HepG2 (cell line): ENCODE results near the gene ZNF212. TPM values are rescaled to one million over a fixed set of nuclear protein-coding genes. Genes with fewer than 3 reads are reported as not detected.

Experiments used
- ATRX ChIP-seq: sonication (generic); formaldehyde crosslinking; IDR thresholded peaks from 2 replicates; pipeline ENCODE4 v1.4.0; 2020; ENCODE audit warnings: missing genetic modification reagents, borderline replicate concordance
- BRF2 ChIP-seq: sonication (generic); formaldehyde crosslinking; IDR thresholded peaks from 2 replicates; pipeline ENCODE4 v1.8.1; 2022; ENCODE audit warnings: mild to moderate bottlenecking, missing genetic modification reagents
- CENPX ChIP-seq: sonication (generic); formaldehyde crosslinking; IDR thresholded peaks from 2 replicates; pipeline ENCODE4 v1.9.0; 2021; ENCODE audit warnings: mild to moderate bottlenecking, missing genetic modification reagents, moderate library complexity
- CHD2 ChIP-seq: IDR thresholded peaks from 2 replicates; pipeline ENCODE4 v1.6.1; 2011; ENCODE audit warnings: low read depth, low read length, improper control_type of control experiment
- DMTF1 ChIP-seq: sonication (generic); formaldehyde crosslinking; IDR thresholded peaks from 2 replicates; pipeline ENCODE4 v1.4.0; 2020; ENCODE audit warnings: mild to moderate bottlenecking, missing genetic modification reagents
- FOXO4 ChIP-seq: sonication (generic); formaldehyde crosslinking; conservative IDR thresholded peaks from 2 replicates; pipeline ENCODE4 v1.8.1; 2023; ENCODE audit warnings: missing genetic modification reagents
- GTF3A ChIP-seq: sonication (generic); formaldehyde crosslinking; conservative IDR thresholded peaks from 2 replicates; pipeline ENCODE4 v1.4.0; 2020; ENCODE audit warnings: mild to moderate bottlenecking, missing genetic modification reagents
- KAT7 ChIP-seq: IDR thresholded peaks from 2 replicates; pipeline ENCODE4 v1.6.1; 2018; ENCODE audit warnings: borderline replicate concordance, missing compliant biosample characterization
- KLF9 ChIP-seq: IDR thresholded peaks from 2 replicates; pipeline ENCODE4 v1.6.1; 2016; ENCODE audit warnings: low read depth
- MAF1 ChIP-seq: sonication (generic); formaldehyde crosslinking; IDR thresholded peaks from 2 replicates; pipeline ENCODE4 v1.5.0; 2020; ENCODE audit warnings: missing genetic modification reagents, borderline replicate concordance
- MEF2D ChIP-seq: sonication (generic); formaldehyde crosslinking; IDR thresholded peaks from 2 replicates; pipeline ENCODE4 v1.5.1; 2020; ENCODE audit warnings: mild to moderate bottlenecking, missing genetic modification reagents
- RARG ChIP-seq: sonication (generic); formaldehyde crosslinking; IDR thresholded peaks from 2 replicates; pipeline ENCODE4 v1.4.0; 2020; ENCODE audit warnings: low read depth, mild to moderate bottlenecking, missing genetic modification reagents
- REPIN1 ChIP-seq: sonication (generic); formaldehyde crosslinking; IDR thresholded peaks from 2 replicates; pipeline ENCODE4 v1.8.0; 2022; ENCODE audit warnings: missing genetic modification reagents, low read depth, mild to moderate bottlenecking, borderline replicate concordance
- RXRA ChIP-seq: sonication (generic); formaldehyde crosslinking; IDR thresholded peaks from 2 replicates; pipeline ENCODE4 v1.5.1; 2020; ENCODE audit warnings: missing genetic modification reagents
- SETDB1 ChIP-seq: sonication (generic); formaldehyde crosslinking; IDR thresholded peaks from 2 replicates; pipeline ENCODE4 v1.5.1; 2020; ENCODE audit warnings: missing genetic modification reagents, mild to moderate bottlenecking, borderline replicate concordance
- TARDBP ChIP-seq: sonication (generic); formaldehyde crosslinking; IDR thresholded peaks from 2 replicates; pipeline ENCODE4 v1.8.0; 2022; ENCODE audit warnings: mild to moderate bottlenecking, missing genetic modification reagents
- THAP7 ChIP-seq: sonication (generic); formaldehyde crosslinking; IDR thresholded peaks from 2 replicates; pipeline ENCODE4 v1.8.1; 2023; ENCODE audit warnings: mild to moderate bottlenecking, missing genetic modification reagents
- TOPORS ChIP-seq: sonication (generic); formaldehyde crosslinking; IDR thresholded peaks from 2 replicates; pipeline ENCODE4 v1.8.0; 2023; ENCODE audit warnings: mild to moderate bottlenecking, missing genetic modification reagents
- YEATS4 ChIP-seq: sonication (generic); formaldehyde crosslinking; IDR thresholded peaks from 2 replicates; pipeline ENCODE4 v1.4.0; 2020; ENCODE audit warnings: missing genetic modification reagents, borderline replicate concordance
- ZBTB21 ChIP-seq: sonication (generic); formaldehyde crosslinking; IDR thresholded peaks from 2 replicates; pipeline ENCODE4 v1.4.0; 2020; ENCODE audit warnings: missing genetic modification reagents
- ZC3H4 ChIP-seq: sonication (generic); formaldehyde crosslinking; IDR thresholded peaks from 2 replicates; pipeline ENCODE4 v1.4.0; 2020; ENCODE audit warnings: missing genetic modification reagents, borderline replicate concordance
- ZFP82 ChIP-seq: sonication (generic); formaldehyde crosslinking; IDR thresholded peaks from 2 replicates; pipeline ENCODE4 v1.5.1; 2020; ENCODE audit warnings: mild to moderate bottlenecking, missing genetic modification reagents, borderline replicate concordance
- ZKSCAN1 ChIP-seq: fragments of 150-350 bp; IDR thresholded peaks from 2 replicates; pipeline ENCODE4 v1.6.1; 2014; ENCODE audit warnings: low read length
- ZNF350 ChIP-seq: sonication (generic); formaldehyde crosslinking; IDR thresholded peaks from 2 replicates; pipeline ENCODE4 v1.4.0; 2020; ENCODE audit warnings: mild to moderate bottlenecking, low read depth, missing genetic modification reagents, borderline replicate concordance
- ZNF510 ChIP-seq: sonication (generic); formaldehyde crosslinking; IDR thresholded peaks from 2 replicates; pipeline ENCODE4 v1.4.0; 2020; ENCODE audit warnings: low read depth, mild to moderate bottlenecking, missing genetic modification reagents
- ZNF619 ChIP-seq: sonication (generic); formaldehyde crosslinking; IDR thresholded peaks from 2 replicates; pipeline ENCODE4 v1.4.0; 2020; ENCODE audit warnings: mild to moderate bottlenecking, missing genetic modification reagents
- polyA plus RNA-seq, 8 experiments: library from polyadenylated mRNA; depleted of rRNA in 3 of 8; stranded (reverse) in 7 of 8; unstranded in 1 of 8; fragments of >200 nt; fragmentation: Illumina TruSeq in 4 of 8; extraction: Trizol in 4 of 8; gene quantifications; 2 replicates each; pipeline versions ENCODE4 v1.2.1 to v1.2.3, GENCODE V29; 2011 to 2016; ENCODE audit warnings: low read depth in 4 of 8, missing spikeins in 1 of 8, mixed read lengths in 1 of 8; ENCODE audit not compliant: insufficient read depth in 1 of 8
- total RNA-seq, 5 experiments: library from RNA; depleted of rRNA; stranded (reverse); fragments of >200 nt; fragmentation: Illumina TruSeq; extraction: Trizol; gene quantifications; 2 replicates each; pipeline ENCODE4 v1.2.3, GENCODE V29; 2016; ENCODE audit warnings: low read depth in 1 of 5

The ZNF212 gene
- total and polyA plus RNA-seq, 2 of the 13 experiments (the other 11 are each of a cell fraction or from before 2014, with no cell fraction given), result 2.6 to 3.8 TPM

- TF ChIP-seq DMTF1 (CRISPR knock-in tag) (no peak), SETDB1 (CRISPR knock-in tag) (no peak), ATRX (CRISPR knock-in tag) (no peak), ZC3H4 (no peak), MAF1 (CRISPR knock-in tag) (no peak), ZNF510 (CRISPR knock-in tag) (peak; percentile 85; the same call in 1 of the 2 replicates), ZBTB21 (CRISPR knock-in tag) (no peak), TOPORS (peak; percentile 98), GTF3A (CRISPR knock-in tag) (no peak), ZNF619 (CRISPR knock-in tag) (0 out of 2 replicates have a peak, but pooled peaks have one; percentile 41), CENPX (CRISPR knock-in tag) (no peak), THAP7 (CRISPR knock-in tag) (0 out of 2 replicates have a peak, but pooled peaks have one; percentile 48), ZKSCAN1 (no peak), FOXO4 (CRISPR knock-in tag) (no peak), ZFP82 (peak; percentile 57; the same call in 1 of the 2 replicates), KLF9 (CRISPR knock-in tag) (no peak; the same call in 1 of the 2 replicates), RARG (CRISPR knock-in tag) (no peak), TARDBP (CRISPR knock-in tag) (peak; percentile 74; the same call in 1 of the 2 replicates), MEF2D (CRISPR knock-in tag) (no peak), REPIN1 (CRISPR knock-in tag) (peak; percentile 87), BRF2 (CRISPR knock-in tag) (peak; percentile 99), YEATS4 (CRISPR knock-in tag) (peak; percentile 89), CHD2 (peak; percentile 77), RXRA (CRISPR knock-in tag) (no peak), ZNF350 (CRISPR knock-in tag) (peak; percentile 10; the same call in 1 of the 2 replicates), KAT7 (no peak)
These were observed 22.6 kb downstream of the ZNF212 start, which contains the start of gene ZNF783 (continued) for GRCh38 chr7:149261829-149262617.
